Astrocyte of the spinal cord (primary cell): ENCODE data around the gene ABR.

Experiments
- DNase-seq: peaks from one replicate; pipeline ENCODE4 v3.0.0; 2011; ENCODE audit warnings: low read depth, low spot score
- H3K4me3 ChIP-seq: 2 replicates; pipeline ENCODE4 v1.5.1; 2011; ENCODE audit warnings: low read depth, mild to moderate bottlenecking, low read length, moderate library complexity
- in situ Hi-C: cut with HindIII; loops from 2 replicates; pipeline ENCODE4 v1.10.0; 2017; ENCODE audit warnings: low sequenced_read_pairs
- TF ChIP-seq, protein P1 (sequence below): IDR thresholded peaks from 2 replicates; pipeline ENCODE4 v1.5.1; 2012; ENCODE audit warnings: low read depth, mild to moderate bottlenecking, low read length, inconsistent platforms

Gene ABR

DNA sequence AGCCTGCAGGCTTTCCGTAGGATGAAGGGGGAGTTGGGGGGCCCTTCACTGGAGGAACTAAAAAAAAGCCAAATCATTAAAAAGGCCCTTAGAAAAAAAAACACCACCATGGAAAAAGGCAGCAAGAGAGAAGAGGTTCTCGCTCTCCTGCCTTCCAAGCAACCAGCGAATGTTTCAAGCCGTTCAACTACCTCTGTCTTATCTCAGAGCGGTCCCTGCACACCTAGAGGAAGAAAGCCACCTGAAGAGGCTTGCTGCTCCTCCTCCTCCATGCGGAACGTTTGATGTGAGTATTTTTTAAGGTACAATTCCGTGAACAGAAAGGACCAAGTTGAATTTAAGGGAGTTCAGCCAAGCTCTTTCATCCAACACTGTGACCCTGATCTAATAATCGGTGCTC is 209.4 kb downstream of the ABR start:
- no peak for DNase-seq
- TF ChIP-seq, protein P1, sequence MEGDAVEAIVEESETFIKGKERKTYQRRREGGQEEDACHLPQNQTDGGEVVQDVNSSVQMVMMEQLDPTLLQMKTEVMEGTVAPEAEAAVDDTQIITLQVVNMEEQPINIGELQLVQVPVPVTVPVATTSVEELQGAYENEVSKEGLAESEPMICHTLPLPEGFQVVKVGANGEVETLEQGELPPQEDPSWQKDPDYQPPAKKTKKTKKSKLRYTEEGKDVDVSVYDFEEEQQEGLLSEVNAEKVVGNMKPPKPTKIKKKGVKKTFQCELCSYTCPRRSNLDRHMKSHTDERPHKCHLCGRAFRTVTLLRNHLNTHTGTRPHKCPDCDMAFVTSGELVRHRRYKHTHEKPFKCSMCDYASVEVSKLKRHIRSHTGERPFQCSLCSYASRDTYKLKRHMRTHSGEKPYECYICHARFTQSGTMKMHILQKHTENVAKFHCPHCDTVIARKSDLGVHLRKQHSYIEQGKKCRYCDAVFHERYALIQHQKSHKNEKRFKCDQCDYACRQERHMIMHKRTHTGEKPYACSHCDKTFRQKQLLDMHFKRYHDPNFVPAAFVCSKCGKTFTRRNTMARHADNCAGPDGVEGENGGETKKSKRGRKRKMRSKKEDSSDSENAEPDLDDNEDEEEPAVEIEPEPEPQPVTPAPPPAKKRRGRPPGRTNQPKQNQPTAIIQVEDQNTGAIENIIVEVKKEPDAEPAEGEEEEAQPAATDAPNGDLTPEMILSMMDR = no peak
- in situ Hi-C loops = no loop called here
- no peak overlapping the region for H3K4me3 ChIP-seq

DNA sequence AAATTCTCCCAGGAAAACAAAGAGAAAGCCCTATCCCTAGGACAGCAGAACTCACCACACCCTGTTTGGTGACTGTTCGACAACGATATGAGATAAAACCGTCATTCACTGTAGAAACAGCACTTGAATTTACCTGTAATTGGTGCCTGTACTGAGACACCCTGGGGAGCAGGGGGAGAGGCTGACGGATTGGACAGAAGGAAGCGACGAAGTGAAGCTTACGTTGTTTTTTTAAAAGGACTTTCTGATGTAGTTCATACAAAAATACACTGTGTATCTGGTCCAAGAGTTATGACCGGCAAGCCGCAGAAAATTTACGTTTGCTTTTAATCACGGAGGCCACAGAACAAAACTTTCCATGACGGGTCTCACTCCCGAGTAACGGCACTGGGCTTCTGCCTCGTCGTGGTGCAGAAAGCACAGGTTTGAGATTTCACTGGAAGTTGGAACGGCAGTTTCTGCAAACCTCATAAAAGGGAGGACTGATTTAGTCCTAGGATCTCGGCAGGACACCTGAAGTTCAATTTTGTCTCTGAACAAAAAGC is 209.9 kb downstream of the ABR start:
- in situ Hi-C loops = no loop called here
- DNase-seq = no peak
- H3K4me3 ChIP-seq = peak overlapping the region; percentile 16
- TF ChIP-seq, protein P1 = no peak

DNA sequence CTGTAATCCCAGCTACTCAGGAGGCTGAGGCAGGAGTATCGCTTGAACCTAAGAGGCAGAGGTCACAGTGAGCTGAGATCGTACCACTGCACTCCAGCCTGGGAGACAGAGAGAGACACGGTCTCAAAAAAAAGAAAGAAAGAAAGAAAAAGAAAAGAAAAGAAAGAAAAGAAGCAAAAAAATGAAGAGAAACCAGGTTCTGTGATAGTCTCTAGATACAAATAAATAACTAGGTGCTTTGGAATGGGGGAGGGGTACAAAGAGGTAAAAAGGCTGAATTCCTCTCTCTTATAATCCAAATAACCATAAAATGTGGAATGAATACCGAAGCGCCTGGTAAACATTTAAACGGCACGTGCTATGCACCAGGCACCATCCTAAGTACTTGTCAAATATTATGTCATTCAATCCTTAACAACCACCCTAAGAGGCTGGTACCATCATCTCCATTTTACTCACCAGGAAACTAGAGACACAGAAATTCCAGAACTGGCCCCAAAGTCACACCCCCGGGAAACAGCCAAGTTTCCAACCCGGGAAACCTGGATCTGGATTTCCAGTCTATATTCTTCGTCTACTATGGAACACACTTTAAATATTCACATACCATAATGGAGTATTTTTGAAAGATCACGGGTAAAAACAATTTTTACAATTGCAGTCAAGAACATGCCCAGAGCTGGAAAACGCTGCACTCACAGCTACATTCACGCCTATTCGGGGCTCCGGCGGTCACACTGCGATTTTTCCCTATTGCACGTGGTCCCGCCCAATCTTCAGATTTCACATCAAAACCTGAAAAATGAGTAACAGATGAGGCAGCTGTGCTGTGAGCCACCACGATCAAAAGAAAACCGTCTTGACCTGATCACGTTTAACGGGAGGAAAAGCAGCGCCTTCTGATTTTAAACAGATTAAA is 210.7 kb downstream of the ABR start:
- H3K4me3 ChIP-seq = no peak overlapping the region
- no peak for DNase-seq
- in situ Hi-C loops = no loop called here
- TF ChIP-seq, protein P1 = no peak

DNA sequence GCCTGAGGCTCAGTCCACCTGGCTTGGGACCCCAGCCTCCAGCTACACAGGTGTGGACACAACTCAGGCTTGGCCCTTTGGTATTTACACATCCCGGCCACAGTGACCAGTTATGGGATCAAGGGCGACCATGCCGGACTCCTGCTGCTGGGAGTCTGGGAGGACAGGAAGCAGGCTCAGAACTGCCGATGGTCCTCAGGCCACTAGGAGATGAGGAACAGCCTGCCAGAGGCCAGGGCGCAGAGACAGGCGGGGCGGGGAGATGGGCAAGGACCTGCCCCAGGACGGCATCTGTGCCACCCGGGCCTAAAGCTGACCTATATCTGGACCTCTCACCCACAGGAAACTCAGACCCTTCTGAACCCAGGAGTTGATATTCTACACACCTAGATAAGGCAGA is 212.7 kb downstream of the ABR start:
- in situ Hi-C loops = no loop called here

DNA sequence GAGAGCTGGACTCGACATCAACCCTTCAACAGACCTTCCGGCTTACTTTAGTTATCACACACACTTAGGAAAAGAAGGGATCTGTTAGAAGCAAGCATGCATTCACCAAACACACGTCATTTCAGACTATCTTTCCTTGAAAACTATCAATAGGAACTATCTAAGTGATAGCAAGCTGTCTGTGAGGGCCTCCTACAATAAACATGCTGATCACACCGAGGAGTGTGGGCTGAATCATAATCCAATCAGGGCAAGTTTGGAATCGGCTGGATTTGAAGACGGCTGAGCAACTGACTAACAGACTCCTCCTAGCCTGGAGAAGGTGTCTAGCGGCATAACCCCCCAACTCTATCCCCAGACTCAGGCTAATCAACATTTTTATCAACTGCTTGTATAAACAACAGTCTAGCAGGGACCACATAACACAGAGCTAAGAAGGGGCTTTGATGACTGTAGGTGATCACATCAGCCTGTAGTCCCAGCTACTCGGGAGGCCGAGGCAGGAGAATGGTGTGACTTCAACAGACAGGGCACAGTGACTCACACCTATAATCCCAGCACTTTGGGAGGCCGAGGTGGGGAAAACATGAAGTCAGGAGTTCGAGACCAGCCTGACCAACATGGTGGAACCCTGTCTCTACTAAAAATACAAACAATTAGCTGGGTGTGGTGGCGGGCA is 214.3 kb downstream of the ABR start:
- no peak overlapping the region for H3K4me3 ChIP-seq
- no peak for DNase-seq
- TF ChIP-seq, protein P1 = no peak
- in situ Hi-C loops = no loop called here

More for the DNA sequence above, 212.7 kb downstream of the ABR start:
- H3K4me3 ChIP-seq = no peak overlapping the region
- no peak for DNase-seq
- TF ChIP-seq, protein P1 = no peak

DNA sequence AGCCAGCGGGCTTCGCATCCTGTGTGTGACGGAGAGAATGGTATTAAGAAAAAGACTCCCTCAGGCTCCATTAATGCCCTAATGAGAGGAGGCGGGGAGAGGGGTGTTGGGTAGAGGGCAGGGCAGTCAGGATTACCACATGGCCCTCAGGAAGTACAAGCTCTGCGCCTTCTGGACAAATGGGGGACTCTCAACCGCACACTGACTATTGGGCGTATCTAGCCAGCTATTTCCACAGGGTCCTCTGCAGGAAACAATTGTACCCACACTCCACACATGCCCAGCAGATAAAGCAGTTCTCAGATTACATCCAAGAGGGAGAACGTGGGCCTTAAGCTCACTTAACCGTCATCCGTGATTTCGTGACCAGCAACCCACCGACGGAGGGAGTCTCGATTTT is 214.9 kb downstream of the ABR start:
- no peak for DNase-seq
- H3K4me3 ChIP-seq = no peak overlapping the region
- TF ChIP-seq, protein P1 = no peak
- in situ Hi-C loops = no loop called here
